ENCODE measurements around the gene MRPL27.

- no peak for TF ChIP-seq CTCF (IDR thresholded peaks at IDR 0.05; ENCODE audit: low read depth, low read length)
- TF ChIP-seq EZH2phosphoT487 (IDR thresholded peaks at IDR 0.05; ENCODE audit: low read depth): no peak
These were observed 24.9 kb upstream of the MRPL27 start for GRCh38 chr17:50397919-50398285.
